Thyroid gland (tissue), 4 donors: Measurements from ENCODE around the gene AFF3. TPM values are rescaled to one million over a fixed set of nuclear protein-coding genes. Genes with fewer than 3 reads are reported as not detected.

Experiments
- DNase-seq, 2 donors: peaks; one replicate each; pipeline ENCODE4 v3.0.0-alpha.2; 2019
- H3K27ac ChIP-seq, 3 donors: fragments of 200-600 bp; sonication (generic); 1 replicate in 2 of 3; 2 replicates in 1 of 3; pipeline ENCODE4 v1.5.1; 2016 to 2019; ENCODE audit warnings: mild to moderate bottlenecking in 1 of 3, moderate library complexity in 1 of 3
- H3K27me3 ChIP-seq: fragments of 200-600 bp; sonication (generic); one replicate; pipeline ENCODE4 v1.5.1; 2019
- H3K36me3 ChIP-seq, 2 donors: fragments of 200-600 bp; sonication (generic); one replicate each; pipeline ENCODE4 v1.5.1; 2016 to 2019
- H3K4me1 ChIP-seq, 2 donors: fragments of 200-600 bp; sonication (generic); one replicate each; pipeline ENCODE4 v1.5.1; 2017 to 2019
- H3K4me3 ChIP-seq, 3 donors: fragments of 200-600 bp; sonication (generic); replicated peaks in 1 of 3; 1 replicate in 2 of 3; 2 replicates in 1 of 3; pipeline ENCODE4 v1.5.1; 2016; ENCODE audit warnings: mild to moderate bottlenecking in 1 of 3
- H3K9me3 ChIP-seq: fragments of 200-600 bp; sonication (generic); one replicate; pipeline ENCODE4 v1.5.1; 2017
- CTCF ChIP-seq, 6 experiments: fragments of 200-600 bp in 3 of 6; fragments of 450-650 bp in 3 of 6; sonication (generic) in 3 of 6; IDR thresholded peaks; one replicate each; pipeline ENCODE4 v1.5.1; 2016 to 2019; ENCODE audit warnings: antibody characterized with exemption in 6 of 6, mild to moderate bottlenecking in 2 of 6, inconsistent platforms in 1 of 6, moderate library complexity in 1 of 6
- POLR2A ChIP-seq, 2 donors: fragments of 450-650 bp; IDR thresholded peaks; one replicate each; pipeline ENCODE4 v1.6.1; 2017; ENCODE audit warnings: antibody characterized with exemption in 2 of 2, mild to moderate bottlenecking in 2 of 2, moderate library complexity in 1 of 2
- WGBS, 2 donors: methylation state at CpG; one replicate each; pipeline ENCODE4 v1.1.5; 2017; 5-methylcytosine and 5-hydroxymethylcytosine counted together
- intact Hi-C: fragments of 100-400 bp; cut with DNase I; formaldehyde crosslinking; loops from one replicate; pipeline ENCODE4 v1.15.1; 2023
- total RNA-seq, 4 donors: library from RNA; depleted of rRNA; stranded (reverse); fragments of >200 nt; gene quantifications; one replicate each; pipeline ENCODE4 v1.2.3, GENCODE V29; 2016

Gene AFF3
- total RNA-seq, 4 donors from 2014 or later = 0.54 to 2.6 (median 1.1) TPM

GRCh38 chr2:99957332-99958133, 184.9 kb downstream of the AFF3 start:
- Histone ChIP-seq H3K4me3 (no peak overlapping the region), H3K27ac (no peak overlapping the region), H3K36me3 (no peaks in the 10 kb centered on the region), H3K27me3 (no peaks in the 10 kb centered on the region), H3K4me1 (no peaks in the 10 kb centered on the region), H3K9me3 (no peaks in the 10 kb centered on the region)
- intact Hi-C loops = no loop called here
- WGBS, 2 donors = 84 to 89% methylated on average over 8 of the region's 8 CpGs
- DNase-seq = no peak
- no peak for TF ChIP-seq CTCF (IDR thresholded peaks at IDR 0.05)
- no peak for TF ChIP-seq POLR2A (IDR thresholded peaks at IDR 0.05)

GRCh38 chr2:99956232-99957030, 186.0 kb downstream of the AFF3 start:
- intact Hi-C loops = no loop called here
- Histone ChIP-seq H3K4me3 (no peak overlapping the region), H3K9me3 (no peaks in the 10 kb centered on the region), H3K4me1 (no peaks in the 10 kb centered on the region), H3K36me3 (no peaks in the 10 kb centered on the region), H3K27me3 (no peaks in the 10 kb centered on the region), H3K27ac (no peak overlapping the region)
- TF ChIP-seq POLR2A (IDR thresholded peaks at IDR 0.05) = no peak
- no peak for TF ChIP-seq CTCF (IDR thresholded peaks at IDR 0.05)
- WGBS, 2 donors = 87 to 90% methylated on average over 6 of the region's 6 CpGs
- no peak for DNase-seq

GRCh38 chr2:99953750-99954149, 188.6 kb downstream of the AFF3 start:
- Histone ChIP-seq H3K36me3 (no peaks in the 10 kb centered on the region), H3K4me3 (no peak overlapping the region), H3K27ac (no peak overlapping the region), H3K4me1 (no peaks in the 10 kb centered on the region), H3K9me3 (no peaks in the 10 kb centered on the region), H3K27me3 (no peaks in the 10 kb centered on the region)
- no peak for DNase-seq
- WGBS, 2 donors = 87 to 96% methylated on average over 2 of the region's 2 CpGs
- intact Hi-C loops = no loop called here
- TF ChIP-seq CTCF (IDR thresholded peaks at IDR 0.05) (no peak), POLR2A (IDR thresholded peaks at IDR 0.05) (no peak)

GRCh38 chr2:99949963-99950362, 192.4 kb downstream of the AFF3 start:
- TF ChIP-seq POLR2A (IDR thresholded peaks at IDR 0.05) = no peak
- no peak for TF ChIP-seq CTCF (IDR thresholded peaks at IDR 0.05)
- intact Hi-C loops = no loop called here
- DNase-seq = no peak

GRCh38 chr2:99949530-99949929, 192.9 kb downstream of the AFF3 start:
- 95% methylated on average over 4 of the region's 4 CpGs for WGBS, 2 donors
- Histone ChIP-seq H3K27ac (no peak overlapping the region), H3K9me3 (no peaks in the 10 kb centered on the region), H3K4me3 (no peak overlapping the region), H3K27me3 (no peaks in the 10 kb centered on the region), H3K4me1 (no peaks in the 10 kb centered on the region), H3K36me3 (no peaks in the 10 kb centered on the region)
- DNase-seq = no peak
- intact Hi-C loops = no loop called here
- TF ChIP-seq POLR2A (IDR thresholded peaks at IDR 0.05) (no peak), CTCF (IDR thresholded peaks at IDR 0.05) (no peak)

More at GRCh38 chr2:99949963-99950362, 192.4 kb downstream of the AFF3 start:
- Histone ChIP-seq H3K27ac (no peak overlapping the region), H3K4me3 (no peak overlapping the region), H3K27me3 (no peaks in the 10 kb centered on the region), H3K4me1 (no peaks in the 10 kb centered on the region), H3K36me3 (no peaks in the 10 kb centered on the region), H3K9me3 (no peaks in the 10 kb centered on the region)
- WGBS, 2 donors = 93 to 98% methylated on average over 1 of the region's 1 CpG
